ENCODE results near the gene PLEKHG3. TPM values are rescaled to one million over a fixed set of nuclear protein-coding genes. Genes with fewer than 3 reads are reported as not detected.
A peak's percentile ranks its signal among the peaks of the same experiment; 100 is the strongest.

Gene PLEKHG3
- total RNA-seq, 1 experiment from 2014 or later = 62.9 TPM

DNA sequence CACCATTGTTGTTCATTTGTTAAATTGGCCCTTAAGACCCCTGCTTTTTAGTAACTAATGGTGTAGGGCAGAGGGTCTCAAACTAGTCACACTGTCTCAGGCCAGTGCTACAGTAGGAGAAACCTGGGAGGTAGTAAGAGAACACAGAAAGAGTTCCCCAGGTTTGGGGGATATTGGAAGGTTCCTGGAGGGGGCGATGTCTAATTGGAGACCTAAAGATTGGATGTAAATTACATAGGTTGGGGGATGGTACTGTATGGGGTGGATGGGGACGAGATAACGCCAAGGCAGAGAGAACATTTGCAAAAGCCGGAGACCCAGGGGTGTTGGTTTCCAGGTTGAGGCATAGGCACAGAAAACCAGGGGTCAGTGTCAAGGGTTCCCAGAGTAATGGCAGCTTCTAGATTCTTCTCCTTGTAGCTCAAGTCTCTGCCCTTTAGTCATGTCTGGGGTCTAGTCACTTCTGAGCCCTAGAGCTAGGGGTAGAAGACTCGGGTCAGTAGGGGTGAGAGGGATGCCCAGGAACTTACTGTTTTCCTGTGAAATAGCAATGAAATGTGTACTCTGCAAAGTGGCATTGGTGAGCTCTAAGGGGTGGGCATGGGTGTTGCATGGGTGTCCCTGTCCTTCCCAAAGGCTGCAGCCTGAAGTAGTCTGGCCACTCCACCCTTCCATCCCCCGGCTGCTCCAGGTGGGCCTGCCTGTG, 21.8 kb downstream of the PLEKHG3 start:
- no peak for DNase-seq (ENCODE audit: low spot score)

DNA sequence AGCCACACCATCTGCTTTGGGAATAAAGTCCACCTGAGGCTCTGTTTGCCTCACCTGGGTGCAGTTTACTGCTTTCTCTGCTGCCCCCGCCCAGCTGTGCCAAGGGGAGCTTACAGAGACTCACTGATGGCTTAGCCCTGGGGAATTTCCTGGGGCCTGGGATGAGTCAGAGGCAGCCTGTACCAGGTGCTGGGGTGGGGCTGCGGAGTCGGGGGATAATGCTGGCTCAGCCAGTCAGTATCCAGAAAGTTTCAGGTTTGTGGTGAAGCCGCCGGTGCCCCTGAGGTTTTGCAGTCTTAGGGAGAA, 22.3 kb downstream of the PLEKHG3 start:
- DNase-seq (ENCODE audit: low spot score) = peak; percentile 88

DNA sequence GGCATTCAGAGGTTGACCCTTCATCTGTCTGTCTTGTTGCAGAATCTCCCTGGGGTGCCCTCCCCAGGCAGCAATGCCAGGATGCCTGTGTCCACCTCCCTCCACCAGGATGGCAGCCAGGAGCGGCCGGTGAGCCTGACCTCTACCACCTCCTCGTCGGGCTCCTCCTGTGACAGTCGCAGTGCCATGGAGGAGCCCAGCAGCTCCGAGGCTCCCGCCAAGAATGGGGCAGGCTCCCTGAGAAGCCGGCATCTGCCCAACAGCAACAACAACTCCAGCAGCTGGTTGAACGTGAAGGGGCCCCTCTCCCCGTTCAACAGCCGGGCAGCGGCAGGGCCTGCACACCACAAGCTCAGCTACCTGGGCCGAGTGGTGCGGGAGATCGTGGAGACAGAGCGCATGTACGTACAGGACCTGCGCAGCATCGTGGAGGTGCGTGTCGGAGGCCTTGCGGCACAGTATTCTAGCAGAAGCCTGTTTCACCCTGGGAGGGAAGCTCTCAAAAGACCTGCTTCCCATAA, 23.4 kb downstream of the PLEKHG3 start:
- DNase-seq (ENCODE audit: low spot score) = no peak

DNA sequence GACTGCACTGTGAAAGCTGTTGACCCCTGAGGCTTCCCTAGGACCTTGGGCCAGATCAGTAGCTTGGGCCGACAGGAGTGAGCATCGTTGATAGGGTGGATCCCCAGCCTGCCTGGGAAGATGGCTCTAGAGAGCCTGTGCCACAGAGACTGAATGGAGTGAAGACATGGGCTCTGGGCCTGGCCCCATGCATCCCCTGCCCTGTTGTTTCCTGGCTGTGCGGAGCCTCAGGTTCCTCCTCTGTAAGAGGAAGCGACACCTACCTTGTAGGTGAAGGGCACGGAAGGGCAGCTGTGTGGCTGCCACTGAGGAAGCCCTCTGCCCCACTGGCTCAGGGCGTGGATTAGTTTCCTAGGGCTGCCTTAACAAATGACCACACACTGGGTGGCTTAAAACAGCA, 23.9 kb downstream of the PLEKHG3 start:
- no peak for DNase-seq (ENCODE audit: low spot score)

DNA sequence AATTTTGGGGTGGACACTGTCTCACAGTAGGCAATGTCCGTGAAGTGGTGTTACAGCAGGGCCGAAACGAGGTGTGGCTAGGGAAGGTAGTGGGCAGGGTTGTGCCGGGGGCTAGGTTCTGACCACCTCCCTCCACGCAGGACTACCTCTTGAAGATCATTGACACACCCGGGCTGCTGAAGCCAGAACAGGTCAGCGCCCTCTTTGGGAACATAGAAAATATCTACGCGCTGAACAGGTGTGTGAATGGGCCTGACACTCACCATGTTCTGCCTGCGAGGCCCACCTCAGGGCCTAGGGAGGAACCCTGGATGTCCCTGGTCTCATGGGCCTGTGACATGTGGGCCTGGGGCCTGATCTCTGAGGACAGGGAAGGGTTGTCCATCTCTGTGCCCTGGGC, 24.6 kb downstream of the PLEKHG3 start:
- DNase-seq (ENCODE audit: low spot score) = no peak

DNA sequence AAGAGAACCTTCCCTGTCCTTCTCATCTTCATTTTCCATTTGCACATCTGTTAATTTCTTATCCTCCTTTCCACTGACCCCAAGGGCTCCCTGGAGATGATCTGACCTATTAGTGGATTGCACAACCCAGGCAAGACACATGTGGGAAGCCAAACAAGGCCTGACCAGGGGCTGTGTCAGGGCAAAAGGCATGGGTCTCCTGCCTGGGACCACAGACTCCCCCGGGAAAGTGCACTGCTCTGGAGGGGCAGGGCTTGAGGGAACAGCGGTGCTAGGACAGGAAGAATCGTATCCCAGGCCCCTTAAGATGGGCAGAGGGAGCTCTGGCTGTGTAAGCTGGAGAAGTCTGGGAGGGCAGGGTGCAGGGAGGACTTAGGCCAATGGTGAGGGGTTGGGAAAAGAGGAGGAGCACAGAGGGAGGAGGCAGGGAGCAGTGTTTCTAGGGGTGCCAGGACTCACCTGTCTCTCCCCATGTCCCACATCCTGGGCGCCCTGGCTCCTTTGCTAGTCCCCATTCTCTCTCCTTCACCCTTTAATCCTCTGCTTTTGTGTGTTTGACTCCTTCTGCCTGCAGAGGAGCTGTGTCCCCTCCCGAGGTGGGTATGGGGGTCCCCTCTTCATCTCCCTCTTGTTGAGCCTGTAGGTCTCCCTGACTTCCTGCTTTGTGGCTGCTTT, 25.3 kb downstream of the PLEKHG3 start:
- no peak for DNase-seq (ENCODE audit: low spot score)

DNA sequence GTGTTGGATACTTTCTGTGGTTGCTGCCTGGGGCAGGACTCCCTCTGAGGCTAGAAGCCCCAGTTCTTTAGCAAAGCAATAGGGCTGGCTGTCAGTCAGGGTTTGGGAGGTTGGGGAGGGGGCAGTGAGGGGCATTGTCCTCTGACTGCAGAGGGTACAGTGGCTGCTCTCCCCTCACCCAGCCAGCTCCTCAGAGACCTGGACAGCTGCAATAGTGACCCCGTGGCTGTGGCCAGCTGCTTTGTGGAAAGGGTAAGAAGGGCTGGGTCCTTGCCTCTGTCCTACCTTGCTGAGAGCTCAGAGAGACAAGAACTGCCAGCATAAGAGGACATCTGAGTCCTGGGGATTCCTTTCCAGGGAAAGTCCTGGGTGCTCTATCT, 25.8 kb downstream of the PLEKHG3 start:
- DNase-seq (ENCODE audit: low spot score) = no peak

DNA sequence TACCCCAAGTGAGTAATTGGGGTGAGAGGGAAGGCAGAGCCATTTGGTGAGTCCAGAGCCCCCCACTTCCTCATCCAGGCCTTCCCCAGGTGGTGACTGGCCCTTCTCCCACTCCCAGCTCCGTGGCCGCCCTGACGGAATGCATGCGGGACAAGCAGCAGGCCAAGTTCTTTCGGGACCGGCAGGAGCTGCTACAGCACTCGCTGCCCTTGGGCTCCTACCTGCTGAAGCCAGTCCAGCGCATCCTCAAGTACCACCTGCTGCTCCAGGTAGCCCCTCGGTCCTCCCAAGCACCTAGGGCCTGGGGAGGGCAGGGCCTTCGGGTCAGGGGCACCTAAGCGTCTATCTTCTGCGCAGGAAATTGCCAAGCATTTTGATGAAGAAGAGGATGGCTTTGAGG, 26.5 kb downstream of the PLEKHG3 start:
- no peak for DNase-seq (ENCODE audit: low spot score)

DNA sequence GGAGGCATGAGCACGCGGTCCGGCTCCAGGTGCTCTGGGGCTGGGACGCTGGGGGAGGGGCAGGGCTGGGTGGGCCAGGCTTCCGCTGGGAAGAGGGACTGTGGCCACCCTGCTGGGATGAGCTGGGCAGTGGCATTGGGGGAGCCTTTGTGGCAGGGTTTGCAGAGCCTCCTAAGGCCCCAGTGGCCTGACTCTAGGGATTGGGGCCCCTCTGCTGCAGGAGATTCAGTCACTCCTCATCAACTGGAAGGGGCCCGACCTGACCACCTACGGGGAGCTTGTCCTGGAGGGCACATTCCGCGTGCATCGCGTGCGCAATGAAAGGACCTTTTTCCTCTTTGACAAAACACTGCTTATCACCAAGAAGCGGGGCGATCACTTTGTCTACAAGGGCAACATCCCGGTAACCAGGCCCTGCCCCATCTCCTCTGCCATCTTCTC, 26.9 kb downstream of the PLEKHG3 start:
- no peak for DNase-seq (ENCODE audit: low spot score)

DNA sequence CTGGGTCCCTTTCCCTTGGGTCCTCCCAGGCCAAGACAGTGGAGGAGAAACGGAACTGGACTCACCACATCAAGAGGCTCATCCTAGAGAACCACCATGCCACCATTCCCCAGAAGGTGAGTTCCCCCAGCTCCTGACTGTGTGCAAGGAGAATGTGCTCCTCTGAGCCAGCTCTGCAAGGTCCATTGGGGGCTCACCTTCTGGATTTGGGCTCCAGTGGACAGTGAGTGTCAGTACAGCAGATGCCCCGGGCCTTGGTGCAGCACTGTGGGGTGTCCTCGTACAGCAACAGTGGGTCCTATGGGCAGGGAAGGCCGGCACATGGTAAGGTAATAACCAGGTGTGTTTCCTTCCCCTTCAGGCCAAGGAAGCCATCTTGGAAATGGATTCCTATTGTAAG, 27.8 kb downstream of the PLEKHG3 start:
- no peak for DNase-seq (ENCODE audit: low spot score)

DNA sequence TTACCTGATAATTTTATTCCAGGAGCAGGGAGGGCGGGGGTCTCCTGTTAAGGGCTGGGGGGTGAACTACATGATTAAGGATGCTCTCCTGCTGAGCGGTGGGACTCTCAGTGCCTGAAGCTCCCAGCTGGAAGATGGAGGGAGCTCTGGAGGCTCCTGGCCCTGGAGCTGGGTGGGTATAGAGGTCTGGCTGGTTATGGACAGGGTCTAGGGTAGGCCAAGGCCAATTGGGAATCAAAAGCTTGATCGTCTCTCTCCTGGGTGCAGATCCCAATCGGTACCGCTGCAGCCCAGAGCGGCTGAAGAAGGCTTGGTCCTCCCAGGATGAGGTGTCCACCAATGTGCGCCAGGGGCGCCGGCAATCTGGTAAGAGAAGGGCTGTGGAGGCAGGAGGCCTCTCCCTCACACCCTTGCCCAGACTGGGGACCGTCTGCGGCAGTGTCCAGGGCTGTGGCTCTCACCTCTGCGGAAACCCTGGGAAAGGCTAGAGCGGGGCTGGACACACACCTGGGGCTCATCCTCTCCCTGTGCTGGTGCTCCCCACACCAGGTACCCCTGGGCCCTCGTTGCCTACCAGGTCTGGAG, 28.4 kb downstream of the PLEKHG3 start:
- DNase-seq (ENCODE audit: low spot score) = no peak

DNA sequence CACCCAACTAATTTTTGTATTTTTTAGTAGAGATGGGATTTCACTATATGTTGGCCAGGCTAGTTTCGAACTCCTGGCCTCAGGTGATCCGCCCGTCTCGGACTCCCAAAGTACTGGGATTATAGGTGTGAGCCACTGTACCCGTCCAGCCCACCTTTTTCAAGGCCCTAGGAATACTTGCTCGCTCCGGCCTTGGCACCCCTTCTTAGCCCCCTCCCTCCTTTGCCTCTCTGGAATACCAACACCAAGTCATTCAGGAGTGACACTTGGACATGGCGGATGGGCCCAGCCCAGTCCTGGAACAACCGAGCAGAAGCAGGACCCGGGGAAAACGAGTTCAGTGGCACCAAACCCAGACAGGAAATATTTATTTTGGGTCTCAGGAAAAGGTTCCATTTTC, 29.1 kb downstream of the PLEKHG3 start:
- no peak for DNase-seq (ENCODE audit: low spot score)

DNA sequence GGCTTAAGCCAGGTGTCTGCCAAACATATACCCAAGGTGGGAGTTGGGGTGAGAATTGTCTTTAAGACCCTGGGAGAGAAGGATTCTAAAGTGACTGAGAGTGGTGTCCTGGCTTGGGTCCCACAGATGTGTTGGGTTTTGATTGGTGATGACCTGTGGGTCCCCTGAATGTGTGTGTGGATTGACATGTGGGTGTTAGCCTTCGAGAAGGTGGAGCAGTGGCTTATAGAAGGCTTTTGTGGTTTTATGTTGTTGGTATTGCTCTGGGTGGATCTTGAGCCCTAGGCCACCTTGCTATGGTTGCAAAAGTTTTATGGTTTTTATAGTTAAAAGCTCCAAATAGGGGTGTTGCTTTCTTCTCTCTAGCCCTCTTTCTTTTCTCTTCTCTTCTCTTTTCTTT, 29.7 kb downstream of the PLEKHG3 start:
- DNase-seq (ENCODE audit: low spot score) = no peak

DNA sequence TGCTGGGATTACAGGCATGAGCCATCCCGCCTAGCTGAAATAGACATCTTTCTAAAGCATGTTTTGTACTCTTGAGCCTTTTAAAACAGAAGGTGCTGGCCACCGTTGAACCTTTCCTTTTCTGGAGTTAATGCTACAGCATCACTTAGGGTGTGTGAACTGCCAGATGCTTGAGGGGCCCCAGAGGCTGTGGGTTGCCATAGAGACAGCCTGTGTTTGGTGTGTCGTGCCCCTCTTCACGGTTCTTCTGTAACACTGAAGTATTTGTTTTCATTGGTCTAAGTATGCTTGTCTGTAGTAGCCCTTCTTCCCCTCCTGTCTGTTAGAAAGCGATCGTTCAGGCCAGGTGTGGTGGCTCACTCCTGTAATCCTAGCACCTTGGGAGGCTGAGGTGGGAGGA, 30.8 kb downstream of the PLEKHG3 start:
- DNase-seq (ENCODE audit: low spot score) = no peak

DNA sequence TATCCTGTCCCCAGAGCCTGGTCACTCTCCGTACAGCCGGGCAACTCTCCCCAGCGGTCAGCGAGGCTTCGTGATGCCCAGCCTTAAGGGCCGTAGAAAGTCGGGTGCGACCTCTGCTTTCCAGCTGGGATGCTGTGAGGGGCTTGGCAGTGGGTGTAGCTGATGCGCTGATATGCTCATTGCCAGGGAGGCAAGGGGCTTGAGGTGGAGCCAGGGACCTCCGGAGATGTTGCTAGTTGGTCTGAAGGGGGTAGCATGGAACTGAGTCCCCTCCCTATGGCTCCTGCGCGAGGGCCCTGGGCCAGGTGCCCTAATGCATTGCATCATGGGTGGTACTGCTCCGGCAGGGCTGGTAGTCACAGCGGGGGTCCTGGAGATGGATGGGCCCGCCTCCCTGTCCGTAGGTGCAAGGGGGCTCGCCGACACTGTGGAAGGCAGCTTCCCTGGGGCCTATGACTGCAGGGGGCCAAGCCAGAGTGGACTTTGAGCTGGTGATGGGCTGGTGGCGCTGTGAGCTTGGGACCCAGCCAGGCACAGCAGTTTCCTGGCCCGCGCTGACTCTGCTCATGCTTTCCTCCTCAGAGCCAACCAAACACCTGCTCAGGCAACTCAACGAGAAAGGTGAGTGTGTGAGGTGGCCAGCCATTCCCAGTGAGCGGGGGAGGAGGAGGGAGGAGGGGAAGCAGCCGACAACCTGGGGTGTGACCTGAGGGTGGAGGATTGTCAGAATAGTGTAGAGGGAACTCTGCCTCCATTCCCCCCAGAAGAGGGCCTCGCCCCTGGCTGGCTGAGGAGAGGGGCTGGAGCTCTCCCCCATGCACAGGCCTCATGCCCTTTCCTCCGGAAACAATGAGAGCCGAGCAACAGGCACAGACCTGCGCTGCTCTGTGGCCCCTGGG, 32.3 kb downstream of the PLEKHG3 start:
- peak; percentile 54 for DNase-seq (ENCODE audit: low spot score)

DNA sequence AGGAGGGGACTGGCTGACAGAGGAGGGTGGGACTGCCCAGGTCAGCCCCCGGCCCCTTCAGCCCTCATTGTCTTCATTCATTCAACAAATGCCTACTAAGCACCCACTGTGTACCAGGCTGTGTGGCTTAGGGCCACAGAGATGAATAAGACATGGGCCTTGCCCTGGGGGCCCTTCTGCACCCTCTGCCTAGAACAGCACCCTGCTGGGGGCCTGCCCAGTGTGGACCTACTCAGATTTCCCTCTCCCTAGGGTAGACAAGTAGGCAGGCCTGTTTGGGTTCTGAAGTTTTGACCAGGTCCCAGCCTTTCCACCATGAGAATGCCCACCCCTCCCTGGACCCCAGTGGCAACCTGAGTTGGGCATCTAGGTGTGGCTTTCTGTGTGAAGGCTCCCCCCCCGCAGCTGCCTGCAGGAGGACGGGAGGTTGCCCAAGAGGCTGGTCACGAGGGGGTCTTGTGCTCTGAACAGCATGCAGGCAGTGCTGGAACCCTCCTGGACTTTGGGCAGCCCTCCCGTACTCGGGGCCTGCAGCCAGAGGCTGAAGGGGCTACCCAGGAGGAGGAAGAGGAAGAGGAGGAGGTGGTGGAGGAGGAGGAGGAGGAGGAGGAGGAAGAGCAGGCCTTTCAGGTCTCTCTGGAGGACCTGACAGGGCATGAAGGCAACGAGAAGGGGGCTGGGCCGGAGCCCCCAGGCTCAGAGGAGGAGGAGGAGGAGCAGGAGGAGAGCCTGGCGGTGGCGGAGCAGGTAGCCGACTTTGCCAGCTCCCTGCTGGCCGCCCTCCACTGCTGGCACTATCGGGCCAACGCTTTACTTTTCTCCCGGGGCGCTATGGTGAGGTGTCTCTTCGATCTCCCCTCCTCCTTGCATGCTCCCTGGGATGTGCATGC, 33.4 kb downstream of the PLEKHG3 start:
- no peak for DNase-seq (ENCODE audit: low spot score)

DNA sequence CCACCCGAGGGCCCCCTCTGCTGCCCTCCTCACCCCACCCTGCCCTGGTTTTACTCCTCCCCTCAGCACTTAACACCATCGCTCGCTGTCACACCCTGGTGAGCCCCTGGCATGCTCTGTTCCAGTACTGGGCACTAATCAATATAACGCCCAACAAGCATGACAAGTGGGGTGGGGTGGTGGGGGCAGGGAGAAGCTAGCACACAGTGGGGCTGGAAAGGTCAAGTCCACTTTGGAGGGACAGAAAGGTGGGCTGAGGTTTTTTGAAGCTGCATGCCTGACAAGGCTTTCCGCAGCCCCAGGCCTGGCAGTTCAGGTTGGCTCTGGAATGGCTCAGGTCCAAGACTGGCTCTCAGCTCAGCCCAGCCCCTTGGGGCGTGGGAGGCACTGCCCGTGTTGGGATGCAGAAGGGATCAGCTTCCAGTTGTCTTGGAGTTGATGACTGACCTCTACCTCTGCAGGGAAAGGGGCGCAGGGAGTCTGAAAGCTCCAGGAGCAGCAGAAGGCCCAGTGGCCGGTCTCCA, 34.1 kb downstream of the PLEKHG3 start:
- DNase-seq (ENCODE audit: low spot score) = no peak

DNA sequence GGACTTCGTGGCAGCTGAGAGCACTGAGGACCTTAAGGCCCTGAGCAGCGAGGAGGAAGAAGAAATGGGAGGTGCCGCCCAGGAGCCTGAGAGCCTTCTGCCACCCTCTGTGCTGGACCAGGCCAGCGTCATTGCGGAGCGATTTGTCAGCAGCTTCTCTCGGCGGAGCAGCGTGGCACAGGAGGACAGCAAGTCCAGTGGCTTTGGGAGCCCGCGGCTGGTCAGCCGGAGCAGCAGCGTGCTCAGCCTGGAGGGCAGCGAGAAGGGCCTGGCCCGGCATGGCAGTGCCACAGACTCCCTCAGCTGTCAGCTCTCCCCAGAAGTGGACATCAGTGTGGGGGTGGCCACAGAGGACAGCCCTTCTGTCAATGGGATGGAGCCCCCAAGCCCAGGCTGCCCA, 37.0 kb downstream of the PLEKHG3 start:
- DNase-seq (ENCODE audit: low spot score) = no peak

DNA sequence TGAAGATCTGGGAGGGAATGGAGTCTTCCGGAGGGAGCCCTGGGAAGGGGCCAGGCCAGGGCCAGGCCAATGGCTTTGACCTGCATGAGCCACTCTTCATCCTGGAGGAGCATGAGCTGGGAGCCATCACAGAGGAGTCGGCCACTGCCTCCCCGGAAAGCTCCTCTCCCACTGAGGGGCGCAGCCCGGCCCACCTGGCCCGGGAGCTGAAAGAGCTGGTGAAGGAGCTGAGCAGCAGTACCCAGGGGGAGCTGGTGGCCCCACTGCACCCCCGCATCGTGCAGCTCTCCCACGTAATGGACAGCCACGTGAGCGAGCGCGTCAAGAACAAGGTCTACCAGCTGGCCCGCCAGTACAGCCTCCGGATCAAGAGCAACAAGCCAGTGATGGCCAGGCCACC, 37.7 kb downstream of the PLEKHG3 start:
- DNase-seq (ENCODE audit: low spot score) = no peak

DNA sequence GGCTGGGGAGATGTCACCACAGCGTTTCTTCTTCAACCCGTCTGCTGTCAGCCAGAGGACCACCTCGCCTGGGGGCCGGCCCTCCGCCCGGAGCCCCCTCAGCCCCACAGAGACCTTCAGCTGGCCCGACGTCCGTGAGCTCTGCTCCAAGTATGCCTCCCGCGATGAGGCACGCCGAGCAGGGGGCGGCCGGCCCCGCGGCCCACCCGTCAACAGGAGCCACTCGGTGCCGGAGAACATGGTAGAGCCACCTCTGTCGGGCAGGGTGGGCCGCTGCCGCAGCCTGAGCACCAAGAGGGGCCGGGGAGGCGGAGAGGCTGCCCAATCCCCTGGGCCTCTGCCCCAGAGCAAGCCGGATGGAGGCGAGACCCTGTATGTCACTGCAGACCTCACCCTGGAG, 38.8 kb downstream of the PLEKHG3 start:
- DNase-seq (ENCODE audit: low spot score) = no peak

Data from HT-29 (cell line).